ENCODE measurements around the gene CDK12.
A peak's percentile ranks its signal among the peaks of the same experiment; 100 is the strongest.
"Not testable (repeated sequence)": the region's sequence is repeated elsewhere in the genome, so short reads cannot be mapped to it uniquely, and the experiment has no call there.

Gene CDK12

GRCh38 chr17:39462631-39463375 lies 1.5 kb downstream of the CDK12 start:
- Histone ChIP-seq H3K36me3 (ENCODE audit: insufficient read depth, low read length) (peaks cover 13% of the 10 kb centered on the region; the same call in 1 of the 2 replicates), H3K4me3 (ENCODE audit: low read depth, low read length) (peak overlapping the region; percentile 100), H3K4me1 (ENCODE audit: control insufficient read depth, insufficient read depth, low read length, unreplicated experiment) (no peaks in the 10 kb centered on the region), H3K27me3 (ENCODE audit: insufficient read depth, low read length) (no peaks in the 10 kb centered on the region), H3K27ac (ENCODE audit: low read depth, low read length) (no peak overlapping the region), H3K79me2 (ENCODE audit: control insufficient read depth, insufficient read depth, low read length, unreplicated experiment) (peaks cover 57% of the 10 kb centered on the region), H2AFZ (ENCODE audit: low read length, unreplicated experiment) (no peak overlapping the region)

GRCh38 chr17:39464639-39465181 lies 3.4 kb downstream of the CDK12 start:
- H3K79me2 ChIP-seq (ENCODE audit: control insufficient read depth, insufficient read depth, low read length, unreplicated experiment) = peaks cover 68% of the 10 kb centered on the region
- peak overlapping the region; percentile 100 for H3K4me3 ChIP-seq (ENCODE audit: low read depth, low read length)
- H3K27ac ChIP-seq (ENCODE audit: low read depth, low read length); H2AFZ ChIP-seq (ENCODE audit: low read length, unreplicated experiment); H3K27me3 ChIP-seq (ENCODE audit: insufficient read depth, low read length); H3K4me1 ChIP-seq (ENCODE audit: control insufficient read depth, insufficient read depth, low read length, unreplicated experiment): not testable (repeated sequence)
- peaks cover 13% of the 10 kb centered on the region; the same call in 1 of the 2 replicates for H3K36me3 ChIP-seq (ENCODE audit: insufficient read depth, low read length)

- not testable (repeated sequence) for H3K4me1 ChIP-seq (ENCODE audit: control insufficient read depth, insufficient read depth, low read length, unreplicated experiment); H3K27ac ChIP-seq (ENCODE audit: low read depth, low read length); H3K27me3 ChIP-seq (ENCODE audit: insufficient read depth, low read length); H3K4me3 ChIP-seq (ENCODE audit: low read depth, low read length); H2AFZ ChIP-seq (ENCODE audit: low read length, unreplicated experiment)
- Histone ChIP-seq H3K36me3 (ENCODE audit: insufficient read depth, low read length) (peaks cover 12% of the 10 kb centered on the region; the same call in 1 of the 2 replicates), H3K79me2 (ENCODE audit: control insufficient read depth, insufficient read depth, low read length, unreplicated experiment) (peaks cover 60% of the 10 kb centered on the region)
Measured at GRCh38 chr17:39468610-39469009, 7.3 kb downstream of the CDK12 start.

GRCh38 chr17:39473310-39473709 lies 12.0 kb downstream of the CDK12 start:
- Histone ChIP-seq H3K4me1 (ENCODE audit: control insufficient read depth, insufficient read depth, low read length, unreplicated experiment) (no peaks in the 10 kb centered on the region), H3K36me3 (ENCODE audit: insufficient read depth, low read length) (0 out of 2 replicates have a peak, but pooled peaks cover 6% of the 10 kb centered on the region), H3K27ac (ENCODE audit: low read depth, low read length) (no peak overlapping the region), H3K79me2 (ENCODE audit: control insufficient read depth, insufficient read depth, low read length, unreplicated experiment) (peaks cover 17% of the 10 kb centered on the region), H2AFZ (ENCODE audit: low read length, unreplicated experiment) (no peak overlapping the region), H3K27me3 (ENCODE audit: insufficient read depth, low read length) (no peaks in the 10 kb centered on the region), H3K4me3 (ENCODE audit: low read depth, low read length) (no peak overlapping the region)

GRCh38 chr17:39479631-39480030 lies 18.3 kb downstream of the CDK12 start:
- not testable (repeated sequence) for H3K79me2 ChIP-seq (ENCODE audit: control insufficient read depth, insufficient read depth, low read length, unreplicated experiment); H3K4me3 ChIP-seq (ENCODE audit: low read depth, low read length); H3K4me1 ChIP-seq (ENCODE audit: control insufficient read depth, insufficient read depth, low read length, unreplicated experiment); H3K27ac ChIP-seq (ENCODE audit: low read depth, low read length); H3K27me3 ChIP-seq (ENCODE audit: insufficient read depth, low read length); H3K36me3 ChIP-seq (ENCODE audit: insufficient read depth, low read length); H2AFZ ChIP-seq (ENCODE audit: low read length, unreplicated experiment)

GRCh38 chr17:39483506-39483905 lies 22.2 kb downstream of the CDK12 start:
- Histone ChIP-seq H3K4me3 (ENCODE audit: low read depth, low read length) (no peak overlapping the region), H2AFZ (ENCODE audit: low read length, unreplicated experiment) (no peak overlapping the region), H3K4me1 (ENCODE audit: control insufficient read depth, insufficient read depth, low read length, unreplicated experiment) (peaks cover 23% of the 10 kb centered on the region), H3K36me3 (ENCODE audit: insufficient read depth, low read length) (peaks cover 7% of the 10 kb centered on the region; the same call in 1 of the 2 replicates), H3K27ac (ENCODE audit: low read depth, low read length) (no peak overlapping the region), H3K27me3 (ENCODE audit: insufficient read depth, low read length) (no peaks in the 10 kb centered on the region), H3K79me2 (ENCODE audit: control insufficient read depth, insufficient read depth, low read length, unreplicated experiment) (peaks cover 17% of the 10 kb centered on the region)

- Histone ChIP-seq H2AFZ (ENCODE audit: low read length, unreplicated experiment) (no peak overlapping the region), H3K4me3 (ENCODE audit: low read depth, low read length) (no peak overlapping the region), H3K27ac (ENCODE audit: low read depth, low read length) (no peak overlapping the region), H3K27me3 (ENCODE audit: insufficient read depth, low read length) (no peaks in the 10 kb centered on the region), H3K79me2 (ENCODE audit: control insufficient read depth, insufficient read depth, low read length, unreplicated experiment) (peaks cover 23% of the 10 kb centered on the region), H3K4me1 (ENCODE audit: control insufficient read depth, insufficient read depth, low read length, unreplicated experiment) (peaks cover 23% of the 10 kb centered on the region), H3K36me3 (ENCODE audit: insufficient read depth, low read length) (peaks cover 7% of the 10 kb centered on the region; the same call in 1 of the 2 replicates)
Measured at GRCh38 chr17:39484178-39484577, 22.9 kb downstream of the CDK12 start.

GRCh38 chr17:39485555-39485954 lies 24.3 kb downstream of the CDK12 start:
- Histone ChIP-seq H2AFZ (ENCODE audit: low read length, unreplicated experiment) (no peak overlapping the region), H3K27me3 (ENCODE audit: insufficient read depth, low read length) (no peaks in the 10 kb centered on the region), H3K4me1 (ENCODE audit: control insufficient read depth, insufficient read depth, low read length, unreplicated experiment) (peaks cover 23% of the 10 kb centered on the region), H3K36me3 (ENCODE audit: insufficient read depth, low read length) (peaks cover 10% of the 10 kb centered on the region), H3K27ac (ENCODE audit: low read depth, low read length) (peak overlapping the region; percentile 79), H3K79me2 (ENCODE audit: control insufficient read depth, insufficient read depth, low read length, unreplicated experiment) (peaks cover 20% of the 10 kb centered on the region), H3K4me3 (ENCODE audit: low read depth, low read length) (no peak overlapping the region)

- Histone ChIP-seq H3K4me3 (ENCODE audit: low read depth, low read length) (no peak overlapping the region), H3K27me3 (ENCODE audit: insufficient read depth, low read length) (no peaks in the 10 kb centered on the region), H2AFZ (ENCODE audit: low read length, unreplicated experiment) (no peak overlapping the region), H3K36me3 (ENCODE audit: insufficient read depth, low read length) (peaks cover 15% of the 10 kb centered on the region), H3K79me2 (ENCODE audit: control insufficient read depth, insufficient read depth, low read length, unreplicated experiment) (peaks cover 20% of the 10 kb centered on the region), H3K27ac (ENCODE audit: low read depth, low read length) (peak overlapping the region; percentile 79), H3K4me1 (ENCODE audit: control insufficient read depth, insufficient read depth, low read length, unreplicated experiment) (peaks cover 23% of the 10 kb centered on the region)
Measured at GRCh38 chr17:39486242-39486641, 25.0 kb downstream of the CDK12 start.

GRCh38 chr17:39487490-39487889 lies 26.2 kb downstream of the CDK12 start:
- H3K4me3 ChIP-seq (ENCODE audit: low read depth, low read length); H3K27ac ChIP-seq (ENCODE audit: low read depth, low read length); H3K27me3 ChIP-seq (ENCODE audit: insufficient read depth, low read length); H2AFZ ChIP-seq (ENCODE audit: low read length, unreplicated experiment): not testable (repeated sequence)
- peaks cover 15% of the 10 kb centered on the region for H3K36me3 ChIP-seq (ENCODE audit: insufficient read depth, low read length)
- peaks cover 23% of the 10 kb centered on the region for H3K4me1 ChIP-seq (ENCODE audit: control insufficient read depth, insufficient read depth, low read length, unreplicated experiment)
- H3K79me2 ChIP-seq (ENCODE audit: control insufficient read depth, insufficient read depth, low read length, unreplicated experiment) = peaks cover 20% of the 10 kb centered on the region

- peaks cover 23% of the 10 kb centered on the region for H3K4me1 ChIP-seq (ENCODE audit: control insufficient read depth, insufficient read depth, low read length, unreplicated experiment)
- peaks cover 20% of the 10 kb centered on the region for H3K79me2 ChIP-seq (ENCODE audit: control insufficient read depth, insufficient read depth, low read length, unreplicated experiment)
- H2AFZ ChIP-seq (ENCODE audit: low read length, unreplicated experiment) = no peak overlapping the region
- no peak overlapping the region for H3K4me3 ChIP-seq (ENCODE audit: low read depth, low read length)
- no peaks in the 10 kb centered on the region for H3K27me3 ChIP-seq (ENCODE audit: insufficient read depth, low read length)
- no peak overlapping the region for H3K27ac ChIP-seq (ENCODE audit: low read depth, low read length)
- peaks cover 19% of the 10 kb centered on the region for H3K36me3 ChIP-seq (ENCODE audit: insufficient read depth, low read length)
Measured at GRCh38 chr17:39487946-39488345, 26.7 kb downstream of the CDK12 start.

Measured in ACC112 (cell line).